GM21723 (cell line): ENCODE data around the gene ADNP.
"Not testable (repeated sequence)": the region's sequence is repeated elsewhere in the genome, so short reads cannot be mapped to it uniquely, and the experiment has no call there.

Experiments
- ATAC-seq: cut with Tn5 transposase; IDR thresholded peaks from one replicate; pipeline ENCODE4 v1.9.1; 2021; ENCODE audit warnings: mild to moderate bottlenecking, moderate library complexity; ENCODE audit not compliant: unreplicated experiment

Gene ADNP

DNA sequence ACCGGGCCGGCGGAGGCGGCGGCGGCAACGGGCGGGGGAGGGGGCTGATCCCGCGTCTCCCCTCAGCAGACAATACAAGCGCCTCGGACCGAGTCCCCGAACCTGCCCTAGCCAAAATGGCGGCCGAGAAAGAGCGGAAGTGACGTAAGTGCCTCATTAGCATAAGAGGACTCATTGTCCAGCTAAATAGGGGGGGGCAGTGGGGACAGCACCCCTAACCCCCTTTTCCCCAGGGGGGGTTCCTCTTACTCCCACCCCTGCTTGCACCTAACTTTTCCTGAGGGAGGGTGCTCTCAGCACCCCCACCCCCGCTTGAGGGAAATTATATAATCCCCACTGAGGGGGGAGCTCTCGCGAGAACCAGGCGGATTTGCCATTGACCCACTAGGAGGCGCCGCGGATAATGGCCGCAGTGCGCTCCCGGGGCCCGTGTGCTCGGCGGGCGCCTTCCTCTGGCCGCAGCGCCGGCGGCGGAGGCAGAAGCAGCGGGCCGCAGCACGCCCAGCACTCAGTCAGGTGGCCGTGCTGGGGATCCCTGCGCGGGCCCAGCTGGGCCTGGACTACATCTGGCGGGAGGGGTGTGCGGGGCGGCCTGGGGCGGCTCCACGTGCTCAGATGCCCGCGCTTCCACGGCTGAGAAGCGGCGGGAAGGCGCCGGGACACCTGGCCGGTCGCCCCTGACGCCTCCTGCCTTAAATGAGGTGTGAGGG, at the start of gene ADNP:
ADNP (minus strand) TSS at position 132 of the 710 bp plus-strand sequence. CDS start 27,441 bp downstream, outside the sequence.
- peak; percentile 58 for ATAC-seq

DNA sequence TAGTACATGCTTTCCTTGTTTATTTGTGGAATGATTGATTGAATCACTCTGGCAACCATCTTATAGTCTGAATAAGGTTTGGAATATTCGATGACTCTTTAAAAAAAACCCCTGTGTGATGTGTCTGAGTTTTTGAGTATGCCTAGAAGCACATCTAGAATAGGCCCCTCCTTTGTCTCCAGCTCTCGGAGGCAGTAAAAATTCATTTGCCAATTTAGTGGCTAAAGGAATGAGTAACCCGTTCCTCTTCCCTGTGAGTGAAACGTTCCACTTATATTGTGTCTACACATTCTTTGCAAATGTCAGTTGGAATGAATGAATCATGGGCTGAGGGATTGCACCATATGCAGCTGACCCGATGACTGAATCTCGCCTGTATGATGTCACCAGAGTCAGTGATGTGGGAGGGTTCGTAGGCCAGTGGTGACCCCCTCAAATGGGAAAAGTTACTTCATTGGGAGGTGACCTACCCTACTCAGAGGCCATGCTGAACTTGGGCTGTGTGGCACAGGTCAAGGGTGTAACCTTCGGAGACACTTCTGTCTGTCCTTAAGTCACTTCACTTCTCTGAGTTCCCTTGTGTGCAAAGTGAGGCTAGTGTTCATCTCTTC, 48.9 kb upstream of the ADNP start:
- ATAC-seq = no peak

DNA sequence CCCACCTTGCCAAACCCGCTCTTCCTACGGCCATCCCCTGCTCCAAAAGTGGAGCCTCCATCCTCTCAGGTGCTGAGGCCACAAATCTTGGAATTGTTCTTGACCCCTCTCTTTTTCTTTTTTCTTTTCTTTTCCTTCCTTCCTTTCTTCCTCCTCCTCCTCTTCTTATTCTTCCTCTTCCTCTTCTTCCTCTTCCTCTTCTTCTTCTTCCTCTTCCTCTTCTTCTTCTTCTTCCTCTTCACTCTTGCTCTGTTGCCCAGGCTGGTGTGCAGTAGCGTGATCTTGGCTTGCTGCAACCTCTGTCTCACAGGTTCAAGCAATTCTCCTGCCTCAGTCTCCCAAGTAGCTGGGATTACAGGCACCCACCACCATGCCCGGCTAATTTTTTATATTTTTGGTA, 47.3 kb upstream of the ADNP start:
- not testable (repeated sequence) for ATAC-seq

DNA sequence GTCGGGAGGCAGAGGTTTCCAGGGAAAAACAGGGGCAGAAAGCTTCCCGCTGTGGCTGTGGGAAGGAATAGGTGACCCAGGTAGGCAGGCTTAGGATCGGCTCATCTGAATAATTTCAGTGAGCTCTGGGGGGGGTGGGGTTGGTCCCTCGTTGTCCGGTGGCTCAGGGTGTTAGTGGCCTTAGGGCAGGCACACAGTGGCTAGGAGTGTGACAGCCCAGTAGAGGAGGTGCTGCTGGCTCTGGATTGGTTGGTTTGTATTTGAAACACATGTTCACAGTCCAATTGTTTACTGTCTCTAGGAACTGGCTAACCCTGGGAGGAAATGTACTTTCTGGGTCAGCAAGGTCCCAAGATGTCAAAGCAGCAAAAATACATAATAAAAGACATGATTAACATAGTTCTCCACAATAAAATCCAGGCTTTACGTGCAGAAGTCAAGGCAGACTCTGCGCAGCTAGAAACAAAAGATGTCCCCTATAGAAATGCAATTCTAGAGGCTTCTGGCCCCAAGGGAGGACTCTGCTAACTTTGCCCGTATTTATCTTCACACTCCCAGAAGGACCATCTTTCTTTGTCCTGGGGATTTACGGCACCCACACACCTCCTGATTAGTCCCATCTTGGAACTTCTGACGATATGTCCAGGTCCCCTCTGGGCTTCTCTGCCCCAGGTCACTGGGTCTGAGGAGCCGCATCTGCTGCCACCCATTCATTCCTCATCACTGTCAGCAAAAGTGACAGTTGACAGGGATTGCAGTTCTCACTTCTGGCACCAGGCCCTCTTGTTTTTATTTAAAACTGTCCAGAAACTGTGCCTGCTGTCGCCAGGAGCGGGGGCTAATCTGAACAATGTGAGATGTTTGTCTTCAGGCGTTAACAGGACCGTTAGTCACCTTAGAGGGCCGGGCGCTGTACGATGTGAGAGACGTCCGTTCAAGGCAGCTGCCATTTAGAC, 46.1 kb upstream of the ADNP start:
- ATAC-seq = no peak

DNA sequence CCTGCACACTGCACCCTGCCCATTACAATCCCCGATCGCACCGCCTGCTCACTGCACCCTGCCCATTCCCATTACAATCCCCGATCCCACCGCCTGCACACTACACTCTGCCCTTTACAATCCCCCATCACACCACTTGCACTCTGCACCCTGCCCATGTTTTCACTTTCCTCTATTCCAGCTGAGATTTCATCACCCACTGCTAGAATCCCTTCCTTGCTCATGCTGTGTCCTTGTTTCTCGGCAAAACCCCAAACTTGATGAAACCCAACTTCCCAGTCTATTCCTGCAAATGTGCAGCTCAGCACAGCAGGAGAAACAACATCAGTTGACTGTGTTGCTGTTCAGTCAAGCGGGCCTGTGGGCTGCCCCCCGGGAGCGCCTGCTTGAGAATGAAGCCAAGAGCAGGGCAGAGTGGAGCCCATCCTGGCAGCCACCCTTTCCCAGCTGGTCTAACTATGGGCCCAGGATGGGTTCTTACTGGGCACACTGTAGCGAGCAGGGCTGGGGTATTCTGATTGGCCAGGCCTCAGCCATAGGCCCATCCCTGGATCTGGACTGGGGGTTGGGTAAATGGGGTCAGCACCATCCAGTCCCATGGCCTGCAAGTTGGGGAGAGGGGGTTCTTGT, 44.6 kb upstream of the ADNP start:
- no peak for ATAC-seq

DNA sequence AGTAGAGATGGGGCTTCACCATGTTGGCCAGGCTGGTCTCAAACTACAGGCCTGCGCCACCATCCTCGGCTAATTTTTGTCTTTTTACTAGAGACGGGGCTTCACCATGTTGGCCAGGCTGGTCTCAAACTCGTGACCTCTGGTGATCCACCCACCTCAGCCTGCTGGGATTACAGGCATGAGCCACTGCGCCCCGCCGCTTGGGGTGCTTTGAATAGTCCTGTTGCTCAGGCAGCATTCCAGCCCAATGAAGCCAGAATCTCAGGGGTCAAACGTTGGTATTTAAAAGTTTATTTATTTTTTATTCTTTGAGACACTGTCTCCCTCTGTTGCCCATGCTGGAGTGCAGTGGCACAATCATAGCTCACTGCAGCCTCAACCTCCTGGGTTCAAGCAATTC, 38.7 kb upstream of the ADNP start:
- ATAC-seq = no peak

DNA sequence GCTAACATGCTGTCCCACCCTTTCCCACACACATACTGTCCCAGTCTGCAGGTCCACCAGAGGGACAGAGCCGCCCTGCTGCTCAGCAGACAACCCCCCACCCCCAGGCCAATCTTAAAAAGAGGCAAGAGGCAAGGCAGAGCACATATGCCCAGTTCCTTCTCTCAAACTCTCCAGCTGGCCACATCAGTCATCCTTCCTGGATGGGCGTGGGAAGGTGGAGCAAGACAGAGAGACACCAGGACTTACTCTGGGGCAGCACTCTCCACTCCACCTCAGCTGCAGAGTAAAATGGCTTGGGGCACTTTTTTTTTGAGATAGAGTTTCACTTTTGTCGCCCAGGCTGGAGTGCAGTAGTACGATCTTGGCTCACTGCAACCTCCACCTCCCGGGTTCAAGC, 38.2 kb upstream of the ADNP start:
- no peak for ATAC-seq

DNA sequence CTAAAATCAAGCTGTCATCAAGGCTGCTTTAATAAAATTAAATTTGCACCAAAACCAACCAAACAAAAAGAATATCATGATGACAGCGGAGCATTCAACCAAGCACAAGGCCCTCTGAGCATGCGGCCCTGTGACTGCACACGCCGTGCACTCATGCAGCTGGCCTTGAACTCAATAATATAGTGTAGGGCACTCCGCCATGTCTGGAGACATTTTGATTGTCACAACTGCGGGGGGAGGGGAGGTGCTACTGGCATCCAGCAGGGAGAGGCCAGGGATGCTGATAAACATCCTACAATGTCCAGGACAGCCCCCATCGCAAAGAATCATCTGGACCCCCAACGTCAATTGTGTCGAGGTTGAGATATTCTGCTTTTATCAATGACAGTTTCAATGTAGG, 37.1 kb upstream of the ADNP start:
- no peak for ATAC-seq

DNA sequence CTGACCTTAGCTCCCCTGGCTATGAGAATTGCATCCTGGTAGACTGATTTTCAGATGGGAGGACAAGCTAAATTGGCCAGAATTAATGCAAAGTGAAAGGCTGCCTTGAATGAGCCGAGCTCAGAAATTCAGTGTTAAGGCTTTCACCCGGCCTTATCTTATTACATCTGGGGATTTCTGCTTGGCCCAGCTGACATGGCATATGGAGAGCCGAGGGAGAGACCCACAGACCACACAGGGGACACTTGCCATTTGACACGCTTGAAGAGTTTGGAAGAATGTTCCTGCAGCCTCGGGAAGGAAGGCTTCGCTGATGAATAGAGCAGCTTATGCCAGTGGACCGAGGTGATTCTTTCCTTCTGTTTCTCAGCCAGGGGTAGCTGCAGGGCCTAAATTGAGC, 36.3 kb upstream of the ADNP start:
- ATAC-seq = no peak

DNA sequence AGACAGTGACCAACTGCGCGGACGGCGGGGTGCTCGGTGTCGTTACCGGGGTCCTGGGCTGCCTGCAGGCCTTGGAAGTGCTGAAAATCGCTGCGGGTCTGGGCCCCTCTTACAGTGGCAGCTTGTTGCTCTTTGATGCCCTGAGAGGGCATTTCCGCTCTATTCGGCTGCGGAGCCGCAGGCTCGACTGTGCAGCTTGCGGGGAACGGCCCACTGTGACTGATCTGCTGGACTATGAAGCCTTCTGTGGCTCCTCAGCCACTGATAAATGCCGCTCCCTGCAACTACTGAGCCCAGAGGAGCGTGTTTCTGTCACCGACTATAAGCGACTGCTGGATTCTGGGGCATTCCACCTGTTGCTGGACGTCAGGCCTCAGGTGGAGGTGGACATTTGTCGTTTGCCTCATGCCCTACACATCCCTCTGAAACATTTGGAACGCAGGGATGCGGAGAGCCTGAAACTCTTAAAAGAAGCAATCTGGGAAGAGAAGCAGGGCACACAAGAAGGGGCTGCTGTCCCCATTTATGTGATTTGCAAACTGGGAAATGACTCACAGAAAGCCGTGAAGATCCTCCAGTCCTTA, 28.4 kb upstream of the ADNP start:
- no peak for ATAC-seq

DNA sequence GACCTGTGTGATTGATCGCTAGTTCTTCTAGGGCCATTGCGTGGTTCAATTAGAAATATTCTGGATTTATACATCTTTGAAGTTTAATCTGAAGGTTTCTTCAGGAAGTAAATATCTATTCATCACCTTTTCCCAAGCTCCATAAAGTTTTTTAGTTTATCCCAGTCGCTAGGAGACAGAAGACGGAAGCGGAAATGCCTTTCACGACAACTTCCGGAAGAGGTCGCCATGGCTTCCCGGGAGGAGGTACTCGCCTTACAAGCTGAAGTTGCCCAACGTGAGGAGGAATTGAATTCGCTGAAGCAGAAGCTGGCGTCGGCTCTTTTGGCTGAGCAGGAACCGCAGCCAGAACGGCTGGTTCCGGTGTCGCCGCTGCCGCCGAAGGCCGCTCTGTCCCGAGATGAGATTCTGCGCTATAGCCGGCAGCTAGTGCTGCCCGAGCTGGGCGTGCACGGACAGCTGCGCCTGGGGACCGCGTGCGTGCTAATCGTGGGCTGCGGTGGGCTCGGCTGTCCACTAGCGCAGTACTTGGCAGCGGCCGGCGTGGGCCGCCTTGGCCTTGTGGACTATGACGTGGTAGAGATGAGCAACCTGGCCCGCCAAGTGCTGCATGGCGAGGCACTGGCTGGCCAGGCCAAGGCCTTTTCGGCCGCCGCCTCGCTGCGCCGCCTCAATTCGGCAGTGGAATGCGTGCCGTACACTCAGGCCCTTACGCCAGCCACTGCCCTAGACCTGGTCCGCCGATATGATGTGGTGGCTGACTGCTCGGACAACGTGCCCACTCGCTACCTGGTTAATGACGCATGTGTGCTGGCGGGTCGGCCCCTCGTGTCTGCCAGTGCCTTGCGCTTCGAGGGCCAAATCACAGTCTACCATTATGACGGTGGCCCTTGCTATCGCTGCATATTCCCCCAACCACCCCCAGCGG, 27.6 kb upstream of the ADNP start, which contains the start of gene MOCS3:
MOCS3 (plus strand) TSS at position 204 of the 928 bp plus-strand sequence; CDS start at position 229, 25 bp downstream.
- peak; percentile 83 for ATAC-seq

DNA sequence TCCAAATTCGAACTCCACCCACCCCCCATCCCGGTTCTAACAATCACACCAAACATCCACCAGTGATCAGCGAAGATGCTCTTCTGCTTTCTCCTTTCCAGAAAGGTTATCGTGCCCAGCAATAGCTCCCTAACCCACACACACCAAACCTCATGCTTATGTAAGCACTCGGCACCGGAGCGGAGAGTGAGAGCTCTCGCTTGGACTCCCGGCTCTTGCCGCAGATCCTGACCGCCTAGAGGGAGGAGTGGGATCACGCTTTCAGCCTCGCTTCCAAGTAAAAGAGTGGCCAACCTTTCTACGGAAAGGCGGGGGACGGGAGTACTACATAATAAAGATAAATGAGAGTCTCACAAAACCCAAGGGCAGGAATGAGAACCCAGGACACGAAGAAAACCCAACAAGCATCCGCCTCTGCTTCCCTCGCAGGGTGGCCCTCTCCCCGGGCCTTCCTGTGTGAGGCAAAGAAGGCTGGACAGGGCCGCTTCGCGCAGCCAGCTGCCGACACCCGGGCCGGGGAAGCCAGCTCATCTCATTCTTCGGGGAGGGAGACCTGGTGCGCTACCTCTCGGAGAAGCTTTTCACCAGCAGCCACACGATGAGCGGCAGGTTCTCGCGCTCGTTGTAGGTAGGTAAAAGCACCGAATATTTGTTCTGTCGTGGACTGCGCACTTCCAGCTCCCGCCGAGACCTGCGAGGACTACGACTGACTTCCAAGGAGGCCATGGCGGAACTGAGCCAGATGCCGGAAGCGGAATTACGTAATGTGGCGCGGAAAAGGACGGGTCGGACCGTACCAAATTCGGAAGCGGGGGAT, 26.8 kb upstream of the ADNP start, which contains the start of gene DPM1:
DPM1 (minus strand) TSS at position 735 of the 817 bp plus-strand sequence; CDS start at position 726, 9 bp downstream.
- ATAC-seq = peak; percentile 76

DNA sequence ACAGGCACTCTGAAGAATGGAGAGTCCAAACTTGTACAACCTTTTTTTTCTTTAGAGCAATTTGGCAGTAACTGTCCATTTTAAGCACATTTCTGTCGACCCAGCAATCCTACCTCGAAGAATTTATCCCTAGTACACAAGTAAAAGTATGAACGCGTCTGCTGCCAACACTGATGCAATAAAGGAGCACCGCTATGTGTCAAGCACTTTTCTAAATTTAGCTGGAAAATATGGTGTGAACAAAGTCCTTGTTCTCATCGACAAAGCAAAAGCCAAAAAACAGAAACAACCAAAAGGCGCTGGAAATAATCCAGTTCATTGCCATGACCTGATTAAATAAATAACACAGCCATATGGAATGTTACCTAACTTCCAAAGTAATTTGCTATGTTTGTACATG, 26.0 kb upstream of the ADNP start:
- no peak for ATAC-seq

DNA sequence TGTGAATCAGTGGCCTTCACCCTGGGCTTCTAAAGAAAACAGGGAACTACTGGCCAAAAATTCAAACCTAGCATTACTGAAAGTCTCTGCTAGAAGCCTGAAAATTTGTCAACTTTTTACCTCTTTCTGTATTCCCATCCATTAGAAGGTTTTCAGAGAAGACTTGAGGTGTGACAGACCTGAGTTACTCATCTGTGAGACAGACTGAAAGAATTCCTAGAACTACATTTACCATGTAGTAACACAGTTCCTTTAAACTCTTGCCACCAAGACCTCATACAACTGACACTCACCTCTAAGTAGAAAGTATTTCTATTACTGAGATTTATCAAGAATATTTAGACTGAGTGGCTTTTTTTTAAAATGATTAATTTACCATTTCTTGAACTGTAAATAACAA, 22.6 kb upstream of the ADNP start:
- ATAC-seq = no peak

DNA sequence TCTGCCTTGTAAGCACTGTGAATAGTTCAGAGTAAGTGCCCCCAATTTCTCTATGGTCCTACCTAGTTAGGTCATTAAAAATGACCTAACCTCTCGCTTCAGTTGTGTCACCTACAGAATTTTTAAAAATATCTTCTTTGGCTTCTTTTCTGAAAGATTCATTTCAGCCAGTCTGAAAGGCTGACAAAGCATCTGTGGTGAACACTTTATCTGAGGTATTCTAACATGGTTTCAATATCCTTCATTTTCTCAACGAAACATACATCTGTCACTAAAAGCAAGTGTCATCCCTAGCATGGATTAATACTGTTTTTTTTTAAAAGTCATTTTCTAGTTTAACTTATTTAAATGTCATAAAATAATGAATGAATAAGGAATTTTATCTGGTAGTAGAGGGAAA, 22.0 kb upstream of the ADNP start:
- no peak for ATAC-seq

DNA sequence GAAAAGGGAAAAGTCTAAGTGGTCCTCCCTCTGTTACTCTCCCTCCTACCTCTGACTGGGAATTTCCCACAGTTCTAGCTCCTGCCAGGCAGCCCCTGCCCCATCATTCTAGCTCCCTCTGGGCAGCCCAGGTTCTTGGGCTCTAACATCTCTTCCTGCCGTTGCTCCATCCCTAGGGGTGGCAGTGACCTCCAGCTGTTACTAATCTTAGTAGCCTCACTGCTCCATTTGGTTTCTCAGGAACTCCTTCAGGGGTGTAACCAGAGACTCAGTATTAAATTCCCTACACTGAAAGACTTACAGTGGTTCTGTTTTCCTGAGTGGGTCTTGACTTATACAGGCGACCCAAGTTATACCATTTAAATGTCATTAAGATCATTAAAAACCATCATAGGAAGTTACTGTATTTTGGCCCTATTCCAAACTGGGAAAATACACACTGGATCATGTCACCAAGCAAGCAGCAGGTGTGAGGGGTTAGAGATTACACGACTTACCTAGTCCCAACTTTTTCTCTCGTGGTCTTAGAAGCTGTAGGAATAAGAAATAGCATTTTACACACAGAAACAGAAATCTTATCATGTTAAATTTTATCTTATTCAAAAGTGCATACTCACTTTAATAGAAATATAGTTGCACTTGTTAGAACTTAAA, 17.0 kb upstream of the ADNP start:
- no peak for ATAC-seq

DNA sequence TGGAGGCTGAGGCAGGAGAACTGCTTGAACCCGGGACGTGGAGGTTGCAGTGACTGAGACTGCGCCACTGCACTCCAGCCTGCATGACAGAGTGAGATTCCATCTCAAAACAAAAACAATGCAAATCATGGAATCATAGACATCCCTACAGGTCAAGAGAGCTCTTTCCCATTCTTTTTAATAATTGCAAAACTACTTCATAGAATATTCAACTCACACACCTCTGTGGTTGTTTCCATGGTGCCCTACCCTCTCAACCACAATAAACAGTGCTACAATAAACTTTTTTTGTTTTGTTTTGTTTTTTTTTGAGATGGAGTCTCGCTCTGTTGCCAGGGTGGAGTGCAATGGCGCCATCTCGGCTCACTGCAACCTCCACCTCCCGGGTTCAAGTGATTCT, 11.8 kb upstream of the ADNP start:
- no peak for ATAC-seq

DNA sequence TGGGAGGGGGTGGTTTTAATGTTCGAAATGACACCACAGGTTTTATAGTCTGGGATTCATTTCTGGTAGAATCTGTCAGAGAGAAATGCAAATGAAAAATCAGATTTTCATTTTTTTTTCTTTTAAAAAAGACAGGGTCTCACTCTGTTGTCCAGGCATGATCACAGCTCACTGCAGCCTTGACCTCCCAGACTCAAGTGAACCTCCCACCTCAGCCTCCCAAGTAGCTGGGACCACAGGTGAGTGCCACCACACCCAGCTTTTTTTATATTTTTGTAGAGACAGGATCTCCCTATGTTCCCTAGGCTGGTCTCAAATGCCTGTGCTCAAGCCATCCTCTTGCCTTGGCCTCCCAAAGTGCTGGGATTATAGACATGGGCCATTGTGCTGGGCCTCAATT, 2.4 kb upstream of the ADNP start:
- ATAC-seq = no peak
